HEK293 (cell line): ENCODE measurements around the gene NIF3L1.
"Not testable (repeated sequence)": the region's sequence is repeated elsewhere in the genome, so short reads cannot be mapped to it uniquely, and the experiment has no call there.

Experiments used
- CTCF ChIA-PET: fragments of 350-600 bp; formaldehyde crosslinking; extraction: SDS; loops from one replicate; lab custom pipeline; 2021; ENCODE audit warnings: antibody characterized with exemption; lab: Yijun Ruan, JAX
- POLR2A ChIA-PET: fragments of 300-600 bp; formaldehyde crosslinking; extraction: SDS; loops from one replicate; lab custom pipeline; 2020; ENCODE audit warnings: antibody characterized with exemption, inconsistent platforms; lab: Yijun Ruan, JAX
- H3K27ac ChIP-seq: fragments of 200-500 bp; sonication (Bioruptor generic); 2 replicates; pipeline ENCODE4 v1.5.1; 2014; ENCODE audit warnings: low read depth, low read length, control low read depth, inconsistent platforms; ENCODE audit errors: extremely low read depth
- H3K36me3 ChIP-seq, 2 experiments: fragments of 200-500 bp in 1 of 2; sonication (Bioruptor generic) in 1 of 2; 1 replicate in 1 of 2; 2 replicates in 1 of 2; pipeline ENCODE4 v1.5.1; 2014 to 2017; ENCODE audit warnings: inconsistent platforms in 2 of 2, low read length in 2 of 2; ENCODE audit not compliant: control insufficient read depth in 2 of 2, insufficient read depth in 1 of 2
- H3K4me1 ChIP-seq: fragments of 200-500 bp; sonication (Bioruptor generic); 2 replicates; pipeline ENCODE4 v1.5.1; 2014; ENCODE audit warnings: mild to moderate bottlenecking, low read length, inconsistent platforms; ENCODE audit not compliant: control insufficient read depth, insufficient read depth
- H3K4me3 ChIP-seq: 2 replicates; pipeline ENCODE4 v1.5.1; 2011; ENCODE audit warnings: low read depth, mild to moderate bottlenecking, control low read depth, low read length, moderate library complexity
- H3K9me3 ChIP-seq: fragments of 200-500 bp; sonication (Bioruptor generic); 2 replicates; pipeline ENCODE4 v1.5.1; 2014; ENCODE audit warnings: low read depth, low read length, inconsistent platforms; ENCODE audit not compliant: control insufficient read depth, insufficient read depth
- HOXA7 ChIP-seq: sonication (generic); formaldehyde crosslinking; IDR thresholded peaks from 2 replicates; pipeline ENCODE4 v1.8.1; 2022; ENCODE audit warnings: missing genetic modification reagents, borderline replicate concordance
- KLF16 ChIP-seq: fragments of 450-650 bp; formaldehyde crosslinking; IDR thresholded peaks from 2 replicates; pipeline ENCODE4 v1.5.1; 2017; ENCODE audit warnings: missing biosample characterization, missing genetic modification characterization
- SALL2 ChIP-seq: fragments of 450-650 bp; formaldehyde crosslinking; IDR thresholded peaks from 2 replicates; pipeline ENCODE4 v1.5.0; 2017; ENCODE audit warnings: missing biosample characterization, mild to moderate bottlenecking, missing genetic modification characterization, borderline replicate concordance
- TCF7L2 ChIP-seq: IDR thresholded peaks from 2 replicates; pipeline ENCODE4 v1.6.1; 2011; ENCODE audit warnings: low read depth, mild to moderate bottlenecking, inconsistent platforms, low read length, moderate library complexity, borderline replicate concordance
- ZFHX2 ChIP-seq: fragments of 450-650 bp; formaldehyde crosslinking; conservative IDR thresholded peaks from 2 replicates; pipeline ENCODE4 v1.5.1; 2016; ENCODE audit warnings: missing biosample characterization, missing genetic modification characterization
- ZFP69B ChIP-seq: fragments of 450-650 bp; formaldehyde crosslinking; IDR thresholded peaks from 2 replicates; pipeline ENCODE4 v1.5.1; 2016; ENCODE audit warnings: missing biosample characterization, missing genetic modification characterization
- ZNF121 ChIP-seq: fragments of 450-650 bp; formaldehyde crosslinking; IDR thresholded peaks from 2 replicates; pipeline ENCODE4 v1.5.1; 2016; ENCODE audit warnings: missing biosample characterization, missing genetic modification characterization
- ZNF146 ChIP-seq: fragments of 450-650 bp; formaldehyde crosslinking; IDR thresholded peaks from 2 replicates; pipeline ENCODE4 v1.5.1; 2016; ENCODE audit warnings: missing biosample characterization, missing genetic modification characterization
- ZNF175 ChIP-seq: fragments of 450-650 bp; formaldehyde crosslinking; IDR thresholded peaks from 2 replicates; pipeline ENCODE4 v1.5.1; 2016; ENCODE audit warnings: missing biosample characterization, missing genetic modification characterization
- ZNF248 ChIP-seq: fragments of 450-650 bp; formaldehyde crosslinking; IDR thresholded peaks from 2 replicates; pipeline ENCODE4 v1.5.1; 2017; ENCODE audit warnings: missing biosample characterization, missing genetic modification characterization
- ZNF529 ChIP-seq: fragments of 450-650 bp; formaldehyde crosslinking; IDR thresholded peaks from 2 replicates; pipeline ENCODE4 v1.5.1; 2017; ENCODE audit warnings: missing genetic modification characterization, missing biosample characterization; ENCODE audit not compliant: insufficient replicate concordance
- ZNF670 ChIP-seq: fragments of 450-650 bp; formaldehyde crosslinking; IDR thresholded peaks from 2 replicates; pipeline ENCODE4 v1.5.1; 2016; ENCODE audit warnings: missing biosample characterization, missing genetic modification characterization, low read depth
- ZNF830 ChIP-seq: fragments of 450-650 bp; IDR thresholded peaks from 2 replicates; pipeline ENCODE4 v1.5.0; 2018; ENCODE audit warnings: missing biosample characterization, missing genetic modification characterization, low read depth, mild to moderate bottlenecking, moderate library complexity
- ZNF837 ChIP-seq: fragments of 450-650 bp; formaldehyde crosslinking; IDR thresholded peaks from 2 replicates; pipeline ENCODE4 v1.5.1; 2016; ENCODE audit warnings: missing biosample characterization, missing genetic modification characterization
- ZSCAN23 ChIP-seq: fragments of 450-650 bp; formaldehyde crosslinking; IDR thresholded peaks from 2 replicates; pipeline ENCODE4 v1.5.1; 2016; ENCODE audit warnings: missing biosample characterization, missing genetic modification characterization
- ZSCAN30 ChIP-seq: fragments of 450-650 bp; IDR thresholded peaks from 2 replicates; pipeline ENCODE4 v1.5.1; 2018; ENCODE audit warnings: missing biosample characterization, mild to moderate bottlenecking, missing genetic modification characterization, moderate library complexity
- TF ChIP-seq, protein P1 (sequence below): fragments of 450-650 bp; formaldehyde crosslinking; IDR thresholded peaks from 2 replicates; pipeline ENCODE4 v1.5.1; 2017; ENCODE audit warnings: missing biosample characterization, missing genetic modification characterization
- TF ChIP-seq, protein P2 (sequence below): fragments of 450-650 bp; formaldehyde crosslinking; IDR thresholded peaks from 2 replicates; pipeline ENCODE4 v1.5.1; 2017; ENCODE audit warnings: missing biosample characterization, missing genetic modification characterization
- TF ChIP-seq, protein P3 (sequence below): IDR thresholded peaks from 2 replicates; pipeline ENCODE4 v1.6.1; 2011; ENCODE audit warnings: mild to moderate bottlenecking, low read depth, low read length, borderline replicate concordance

NIF3L1 gene

DNA sequence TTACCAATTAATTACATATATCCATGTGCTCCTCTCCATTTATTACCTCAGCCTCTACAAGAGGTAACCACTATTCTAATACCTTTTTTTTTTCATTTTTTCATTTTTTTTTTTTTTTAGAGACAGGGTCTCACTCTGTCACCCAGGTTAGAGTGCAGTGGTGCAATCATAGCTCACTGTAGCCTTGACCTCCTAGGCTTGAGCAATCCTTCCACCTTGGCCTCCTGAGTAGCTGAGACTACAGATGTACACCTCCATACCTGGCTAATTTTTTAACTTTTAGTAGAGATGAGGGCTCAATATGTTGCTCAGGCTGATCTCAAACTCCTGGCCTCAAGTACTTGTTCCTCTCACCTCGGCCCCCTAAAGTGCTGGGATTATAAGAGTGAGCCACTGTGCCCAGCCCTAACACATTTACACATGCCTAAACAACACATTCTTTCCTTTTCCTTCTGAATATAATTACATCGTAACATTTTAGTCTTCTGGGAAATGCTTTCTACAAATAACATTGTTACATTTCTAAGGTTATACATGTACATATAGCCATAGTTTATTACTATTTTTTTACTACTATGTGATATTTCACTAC is 10.8 kb upstream of the NIF3L1 start:
- ChIA-PET CTCF (no interaction called here), POLR2A (interaction anchor here (0.6 to 2.5 kb wide), 2 partner anchors 14 to 1271 kb away, joined by 3 to 9 read pairs; partner anchors contain the start of gene CLK1)
- no peaks in the 10 kb centered on the region for H3K4me1 ChIP-seq
- no peak overlapping the region for H3K27ac ChIP-seq
- peaks cover 82 to 92% of the 10 kb centered on the region in 2 experiments for H3K36me3 ChIP-seq
- TF ChIP-seq ZNF837 (tag by site-specific recombination): no peak
- TF ChIP-seq ZNF175: no peak
- TF ChIP-seq SALL2 (tag by site-specific recombination): no peak
- TF ChIP-seq ZNF830 (tag by site-specific recombination): no peak
- no peak for TF ChIP-seq ZNF248 (tag by site-specific recombination)
- no peak for TF ChIP-seq KLF16 (tag by site-specific recombination)
- TF ChIP-seq ZNF121 (tag by site-specific recombination): no peak
- TF ChIP-seq TCF7L2: no peak
- no peak for TF ChIP-seq ZNF670 (tag by site-specific recombination)
- TF ChIP-seq ZSCAN23 (tag by site-specific recombination): no peak
- TF ChIP-seq, protein P1, sequence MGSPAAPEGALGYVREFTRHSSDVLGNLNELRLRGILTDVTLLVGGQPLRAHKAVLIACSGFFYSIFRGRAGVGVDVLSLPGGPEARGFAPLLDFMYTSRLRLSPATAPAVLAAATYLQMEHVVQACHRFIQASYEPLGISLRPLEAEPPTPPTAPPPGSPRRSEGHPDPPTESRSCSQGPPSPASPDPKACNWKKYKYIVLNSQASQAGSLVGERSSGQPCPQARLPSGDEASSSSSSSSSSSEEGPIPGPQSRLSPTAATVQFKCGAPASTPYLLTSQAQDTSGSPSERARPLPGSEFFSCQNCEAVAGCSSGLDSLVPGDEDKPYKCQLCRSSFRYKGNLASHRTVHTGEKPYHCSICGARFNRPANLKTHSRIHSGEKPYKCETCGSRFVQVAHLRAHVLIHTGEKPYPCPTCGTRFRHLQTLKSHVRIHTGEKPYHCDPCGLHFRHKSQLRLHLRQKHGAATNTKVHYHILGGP (tag by site-specific recombination): no peak
- TF ChIP-seq, all 188 proteins: peak for 0
- no peak overlapping the region for H3K4me3 ChIP-seq
- no peaks in the 10 kb centered on the region for H3K9me3 ChIP-seq

DNA sequence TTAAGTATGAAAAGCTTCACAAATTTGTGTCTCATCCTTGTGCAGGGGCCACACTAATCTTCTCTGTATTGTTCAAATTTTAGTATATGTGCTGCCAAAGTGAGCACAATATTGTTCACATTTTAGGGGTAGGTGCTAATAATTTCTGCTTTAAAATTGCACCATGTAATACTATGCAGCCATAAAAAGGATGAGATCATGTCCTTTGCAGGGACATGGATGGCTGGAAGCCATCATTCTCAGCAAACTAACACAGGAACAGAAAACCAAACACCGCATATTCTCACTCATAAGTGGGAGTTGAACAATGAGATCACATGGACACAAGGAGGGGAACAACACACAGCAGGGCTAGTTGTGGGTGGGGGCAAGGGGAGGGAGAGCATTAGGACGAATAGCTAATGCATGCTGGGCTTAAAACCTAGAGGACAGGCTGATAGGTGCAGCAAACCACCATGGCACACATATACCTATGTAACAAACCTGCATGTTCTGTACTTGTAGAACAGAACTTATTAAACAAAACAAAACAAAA is 7.4 kb upstream of the NIF3L1 start:
- H3K9me3 ChIP-seq, H3K4me3 ChIP-seq, H3K4me1 ChIP-seq, POLR2A ChIA-PET, CTCF ChIA-PET, H3K27ac ChIP-seq: not testable (repeated sequence)
- TF ChIP-seq, protein P2, sequence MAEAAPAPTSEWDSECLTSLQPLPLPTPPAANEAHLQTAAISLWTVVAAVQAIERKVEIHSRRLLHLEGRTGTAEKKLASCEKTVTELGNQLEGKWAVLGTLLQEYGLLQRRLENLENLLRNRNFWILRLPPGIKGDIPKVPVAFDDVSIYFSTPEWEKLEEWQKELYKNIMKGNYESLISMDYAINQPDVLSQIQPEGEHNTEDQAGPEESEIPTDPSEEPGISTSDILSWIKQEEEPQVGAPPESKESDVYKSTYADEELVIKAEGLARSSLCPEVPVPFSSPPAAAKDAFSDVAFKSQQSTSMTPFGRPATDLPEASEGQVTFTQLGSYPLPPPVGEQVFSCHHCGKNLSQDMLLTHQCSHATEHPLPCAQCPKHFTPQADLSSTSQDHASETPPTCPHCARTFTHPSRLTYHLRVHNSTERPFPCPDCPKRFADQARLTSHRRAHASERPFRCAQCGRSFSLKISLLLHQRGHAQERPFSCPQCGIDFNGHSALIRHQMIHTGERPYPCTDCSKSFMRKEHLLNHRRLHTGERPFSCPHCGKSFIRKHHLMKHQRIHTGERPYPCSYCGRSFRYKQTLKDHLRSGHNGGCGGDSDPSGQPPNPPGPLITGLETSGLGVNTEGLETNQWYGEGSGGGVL (tag by site-specific recombination): peak; percentile 57; the same call in 1 of the 2 replicates
- 0 out of 2 replicates have a peak, but pooled peaks have one; percentile 31 for TF ChIP-seq ZFP69B
- TF ChIP-seq ZFHX2 (tag by site-specific recombination): peak; percentile 45
- peak; percentile 75 for TF ChIP-seq ZNF146 (tag by site-specific recombination)
- peaks cover 76 to 89% of the 10 kb centered on the region in 2 experiments for H3K36me3 ChIP-seq

DNA sequence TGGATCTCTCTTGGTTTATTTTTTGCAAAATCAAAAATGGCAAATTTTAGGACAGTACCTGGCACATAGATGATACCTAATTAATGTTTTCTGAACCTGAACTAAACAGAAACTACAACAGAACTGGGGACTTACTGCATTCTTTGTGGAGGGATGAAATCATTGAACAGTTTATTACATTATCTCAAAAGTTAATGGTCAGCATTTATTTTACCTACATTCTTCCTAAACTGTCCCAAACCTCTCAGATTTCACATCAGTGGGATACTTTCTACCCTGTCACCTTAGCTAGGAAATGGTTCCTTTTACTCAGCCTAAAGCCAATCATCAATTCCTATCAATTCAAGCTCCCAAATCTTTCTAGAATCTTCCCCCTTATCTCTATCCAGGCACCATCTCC is 10.3 kb downstream of the NIF3L1 start:
- no peaks in the 10 kb centered on the region for H3K9me3 ChIP-seq
- peaks cover 77 to 88% of the 10 kb centered on the region in 2 experiments for H3K36me3 ChIP-seq
- H3K27ac ChIP-seq: no peak overlapping the region
- no peak for TF ChIP-seq ZNF529 (tag by site-specific recombination)
- no peak for TF ChIP-seq HOXA7 (CRISPR knock-in tag)
- TF ChIP-seq, protein P3, sequence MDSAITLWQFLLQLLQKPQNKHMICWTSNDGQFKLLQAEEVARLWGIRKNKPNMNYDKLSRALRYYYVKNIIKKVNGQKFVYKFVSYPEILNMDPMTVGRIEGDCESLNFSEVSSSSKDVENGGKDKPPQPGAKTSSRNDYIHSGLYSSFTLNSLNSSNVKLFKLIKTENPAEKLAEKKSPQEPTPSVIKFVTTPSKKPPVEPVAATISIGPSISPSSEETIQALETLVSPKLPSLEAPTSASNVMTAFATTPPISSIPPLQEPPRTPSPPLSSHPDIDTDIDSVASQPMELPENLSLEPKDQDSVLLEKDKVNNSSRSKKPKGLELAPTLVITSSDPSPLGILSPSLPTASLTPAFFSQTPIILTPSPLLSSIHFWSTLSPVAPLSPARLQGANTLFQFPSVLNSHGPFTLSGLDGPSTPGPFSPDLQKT: no peak
- no peak for TF ChIP-seq ZSCAN30 (tag by site-specific recombination)
- TF ChIP-seq, all 188 proteins: peak for 0
- ChIA-PET CTCF (interaction anchor here (0.7 kb wide), 1 partner anchor 278 kb away, joined by 3 read pairs; no protein-coding TSS in a partner anchor), POLR2A (no interaction called here)
- no peak overlapping the region for H3K4me3 ChIP-seq
- H3K4me1 ChIP-seq: no peaks in the 10 kb centered on the region
